ENCODE data around the gene LYPD6B.
A peak's percentile ranks its signal among the peaks of the same experiment; 100 is the strongest.

Gene LYPD6B

GRCh38 chr2:149192427-149192826 lies 153.9 kb downstream of the LYPD6B start:
- H3K27ac ChIP-seq (ENCODE audit: poor library complexity, severe bottlenecking), result no peak overlapping the region
- H3K36me3 ChIP-seq (ENCODE audit: low read depth), result no peaks in the 10 kb centered on the region
- TF ChIP-seq CTCF (IDR thresholded peaks at IDR 0.05; ENCODE audit: poor library complexity, severe bottlenecking), result no peak
- no peaks in the 10 kb centered on the region for H3K27me3 ChIP-seq (ENCODE audit: insufficient read depth, poor library complexity, severe bottlenecking)
- ATAC-seq (ENCODE audit: low read depth) (no peak), DNase-seq (ENCODE audit: low spot score) (no peak)
- no peaks in the 10 kb centered on the region for H3K4me1 ChIP-seq (ENCODE audit: insufficient read depth, poor library complexity, severe bottlenecking)
- H3K9me3 ChIP-seq (ENCODE audit: severe bottlenecking), result no peaks in the 10 kb centered on the region
- H3K4me3 ChIP-seq (ENCODE audit: severe bottlenecking), result no peak overlapping the region

- H3K4me3 ChIP-seq (ENCODE audit: severe bottlenecking), result no peak overlapping the region
- peak; percentile 68 for ATAC-seq (ENCODE audit: low read depth)
- no peaks in the 10 kb centered on the region for H3K36me3 ChIP-seq (ENCODE audit: low read depth)
- H3K27ac ChIP-seq (ENCODE audit: poor library complexity, severe bottlenecking), result no peak overlapping the region
- H3K27me3 ChIP-seq (ENCODE audit: insufficient read depth, poor library complexity, severe bottlenecking), result no peaks in the 10 kb centered on the region
- no peak for TF ChIP-seq CTCF (IDR thresholded peaks at IDR 0.05; ENCODE audit: poor library complexity, severe bottlenecking)
- DNase-seq (ENCODE audit: low spot score), result no peak
- H3K4me1 ChIP-seq (ENCODE audit: insufficient read depth, poor library complexity, severe bottlenecking), result no peaks in the 10 kb centered on the region
- H3K9me3 ChIP-seq (ENCODE audit: severe bottlenecking), result no peaks in the 10 kb centered on the region
These were observed 161.6 kb downstream of the LYPD6B start for GRCh38 chr2:149200109-149200520.

- no peaks in the 10 kb centered on the region for H3K9me3 ChIP-seq (ENCODE audit: severe bottlenecking)
- H3K27me3 ChIP-seq (ENCODE audit: insufficient read depth, poor library complexity, severe bottlenecking), result no peaks in the 10 kb centered on the region
- no peak overlapping the region for H3K4me3 ChIP-seq (ENCODE audit: severe bottlenecking)
- DNase-seq (ENCODE audit: low spot score) (no peak), ATAC-seq (ENCODE audit: low read depth) (no peak)
- no peak overlapping the region for H3K27ac ChIP-seq (ENCODE audit: poor library complexity, severe bottlenecking)
- H3K36me3 ChIP-seq (ENCODE audit: low read depth), result no peaks in the 10 kb centered on the region
- no peak for TF ChIP-seq CTCF (IDR thresholded peaks at IDR 0.05; ENCODE audit: poor library complexity, severe bottlenecking)
- no peaks in the 10 kb centered on the region for H3K4me1 ChIP-seq (ENCODE audit: insufficient read depth, poor library complexity, severe bottlenecking)
These were observed 166.2 kb downstream of the LYPD6B start for GRCh38 chr2:149204686-149205085.

GRCh38 chr2:149205143-149205542 lies 166.6 kb downstream of the LYPD6B start:
- H3K27me3 ChIP-seq (ENCODE audit: insufficient read depth, poor library complexity, severe bottlenecking), result no peaks in the 10 kb centered on the region
- no peak for TF ChIP-seq CTCF (IDR thresholded peaks at IDR 0.05; ENCODE audit: poor library complexity, severe bottlenecking)
- H3K4me1 ChIP-seq (ENCODE audit: insufficient read depth, poor library complexity, severe bottlenecking), result no peaks in the 10 kb centered on the region
- DNase-seq (ENCODE audit: low spot score) (no peak), ATAC-seq (ENCODE audit: low read depth) (no peak)
- no peak overlapping the region for H3K27ac ChIP-seq (ENCODE audit: poor library complexity, severe bottlenecking)
- H3K36me3 ChIP-seq (ENCODE audit: low read depth), result no peaks in the 10 kb centered on the region
- H3K9me3 ChIP-seq (ENCODE audit: severe bottlenecking), result no peaks in the 10 kb centered on the region
- no peak overlapping the region for H3K4me3 ChIP-seq (ENCODE audit: severe bottlenecking)

GRCh38 chr2:149213764-149214493 lies 175.4 kb downstream of the LYPD6B start:
- no peak for TF ChIP-seq CTCF (IDR thresholded peaks at IDR 0.05; ENCODE audit: poor library complexity, severe bottlenecking)
- Histone ChIP-seq H3K36me3 (ENCODE audit: low read depth) (no peaks in the 10 kb centered on the region), H3K27ac (ENCODE audit: poor library complexity, severe bottlenecking) (no peak overlapping the region), H3K4me1 (ENCODE audit: insufficient read depth, poor library complexity, severe bottlenecking) (no peaks in the 10 kb centered on the region), H3K4me3 (ENCODE audit: severe bottlenecking) (no peak overlapping the region), H3K27me3 (ENCODE audit: insufficient read depth, poor library complexity, severe bottlenecking) (no peaks in the 10 kb centered on the region), H3K9me3 (ENCODE audit: severe bottlenecking) (no peaks in the 10 kb centered on the region)
- ATAC-seq (ENCODE audit: low read depth), result no peak
- no peak for DNase-seq (ENCODE audit: low spot score)
